ENCODE results near the gene AMBN. TPM values are rescaled to one million over a fixed set of nuclear protein-coding genes. Genes with fewer than 3 reads are reported as not detected.

Gene AMBN
- total and polyA plus RNA-seq, 2 donors (not counting 3 experiments of a cell fraction or from before 2014, with no cell fraction given), result not detected

DNA sequence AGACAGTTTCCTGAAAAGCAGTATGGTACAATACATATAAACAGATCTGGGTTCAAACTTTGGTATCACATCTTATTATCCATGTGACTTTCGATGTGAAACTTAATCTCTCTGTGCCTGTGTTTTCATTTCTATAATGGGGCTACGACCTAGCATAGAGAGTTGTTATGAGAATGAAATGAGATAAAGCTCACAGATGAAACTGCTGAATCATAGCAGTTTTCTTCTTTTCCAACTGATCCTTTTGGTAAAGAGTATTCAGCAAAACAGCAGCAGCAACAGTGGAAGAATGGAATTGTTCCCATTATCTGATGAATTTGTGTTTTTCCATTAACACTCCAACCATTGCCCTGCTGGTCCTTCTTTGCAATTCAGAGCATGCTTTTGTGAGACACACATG lies 16.3 kb downstream of the AMBN start:
- DNase-seq (ENCODE audit: low read depth, low spot score) (no peak), FAIRE-seq (no peak)
- BruUV-seq (replicated peaks), result no TSS peak
- peaks cover 10 to 18% of the 10 kb centered on the region in 2 experiments for H3K27me3 ChIP-seq (ENCODE audit: control insufficient read depth in 2 of 2, insufficient read depth in 2 of 2, low read length in 2 of 2)
- no peaks in the 10 kb centered on the region for H3K79me2 ChIP-seq (ENCODE audit: control insufficient read depth, insufficient read depth, low read length)
- H3K4me3 ChIP-seq (replicated peaks in 1 of 3; ENCODE audit: insufficient read depth in 1 of 3, low read depth in 1 of 3, low read length in 3 of 3), result no peak overlapping the region
- H3K36me3 ChIP-seq (ENCODE audit: control insufficient read depth in 2 of 2, extremely low read depth in 1 of 2, insufficient read depth in 2 of 2, low read length in 2 of 2), result no peaks in the 10 kb centered on the region
- no peaks in the 10 kb centered on the region for H3K9me3 ChIP-seq (replicated peaks; ENCODE audit: control insufficient read depth, insufficient read depth, low read length)
- H3K9me1 ChIP-seq (replicated peaks; ENCODE audit: control insufficient read depth, extremely low read depth, insufficient read depth, low read length), result no peaks in the 10 kb centered on the region
- CTCF ChIA-PET, result interaction anchor here (1.6 to 1.9 kb wide), 2 partner anchors 8 to 10 kb away, joined by 3 to 6 read pairs; no protein-coding TSS in a partner anchor
- no peak overlapping the region for H3K4me2 ChIP-seq (ENCODE audit: insufficient read depth, low read length)
- no peaks in the 10 kb centered on the region for H3K4me1 ChIP-seq (ENCODE audit: control insufficient read depth, extremely low read depth, insufficient read depth, low read length)
- no peak for TF ChIP-seq JUN (IDR thresholded peaks at IDR 0.05; ENCODE audit: borderline replicate concordance, insufficient read depth, insufficient read length, low read depth)
- TF ChIP-seq EZH2 (IDR thresholded peaks at IDR 0.05; ENCODE audit: borderline replicate concordance, low read depth, low read length, severe bottlenecking), result no peak
- TF ChIP-seq GATA2 (IDR thresholded peaks at IDR 0.05; ENCODE audit: insufficient read depth, insufficient read length, low read depth, low read length), result no peak
- no peak for TF ChIP-seq POLR2AphosphoS5 (IDR thresholded peaks at IDR 0.05; ENCODE audit: insufficient read depth, low read depth, low read length)
- no peak for TF ChIP-seq MYC (IDR thresholded peaks at IDR 0.05; ENCODE audit: low read depth, low read length)
- TF ChIP-seq, protein P1, sequence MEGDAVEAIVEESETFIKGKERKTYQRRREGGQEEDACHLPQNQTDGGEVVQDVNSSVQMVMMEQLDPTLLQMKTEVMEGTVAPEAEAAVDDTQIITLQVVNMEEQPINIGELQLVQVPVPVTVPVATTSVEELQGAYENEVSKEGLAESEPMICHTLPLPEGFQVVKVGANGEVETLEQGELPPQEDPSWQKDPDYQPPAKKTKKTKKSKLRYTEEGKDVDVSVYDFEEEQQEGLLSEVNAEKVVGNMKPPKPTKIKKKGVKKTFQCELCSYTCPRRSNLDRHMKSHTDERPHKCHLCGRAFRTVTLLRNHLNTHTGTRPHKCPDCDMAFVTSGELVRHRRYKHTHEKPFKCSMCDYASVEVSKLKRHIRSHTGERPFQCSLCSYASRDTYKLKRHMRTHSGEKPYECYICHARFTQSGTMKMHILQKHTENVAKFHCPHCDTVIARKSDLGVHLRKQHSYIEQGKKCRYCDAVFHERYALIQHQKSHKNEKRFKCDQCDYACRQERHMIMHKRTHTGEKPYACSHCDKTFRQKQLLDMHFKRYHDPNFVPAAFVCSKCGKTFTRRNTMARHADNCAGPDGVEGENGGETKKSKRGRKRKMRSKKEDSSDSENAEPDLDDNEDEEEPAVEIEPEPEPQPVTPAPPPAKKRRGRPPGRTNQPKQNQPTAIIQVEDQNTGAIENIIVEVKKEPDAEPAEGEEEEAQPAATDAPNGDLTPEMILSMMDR (IDR thresholded peaks at IDR 0.05; ENCODE audit: extremely low read depth in 1 of 2, insufficient read depth in 1 of 2, low read depth in 1 of 2, low read length in 2 of 2), result no peak
- dilution Hi-C loops (cut with MboI; ENCODE audit: extremely low pct_ligation_motif_present, low sequenced_read_pairs), result no loop called here
- H3K9ac ChIP-seq (replicated peaks; ENCODE audit: extremely low read depth, insufficient read depth, low read length), result no peak overlapping the region
- no peaks in the 10 kb centered on the region for H4K20me1 ChIP-seq (replicated peaks; ENCODE audit: control insufficient read depth, extremely low read depth, insufficient read depth, low read length)
- no peak overlapping the region for H3K27ac ChIP-seq (ENCODE audit: insufficient read depth, low read depth, low read length)
- H2AFZ ChIP-seq (ENCODE audit: low read depth, low read length), result no peak overlapping the region
- POLR2A ChIA-PET, result no interaction called here
- intact Hi-C loops (cut with micrococcal nuclease), result no loop called here
